ENCODE measurements around the gene CIAO2B. TPM values are rescaled to one million over a fixed set of nuclear protein-coding genes. Genes with fewer than 3 reads are reported as not detected.

CIAO2B gene
- total RNA-seq, 1 donor from 2014 or later, result 69.4 TPM

- Histone ChIP-seq H3K36me3 (peaks cover 8% of the 10 kb centered on the region), H3K27me3 (peaks cover 5% of the 10 kb centered on the region), H3K4me3 (no peak overlapping the region), H3K9me3 (no peaks in the 10 kb centered on the region), H3K4me1 (peaks cover 35% of the 10 kb centered on the region), H3K27ac (peak overlapping the region; percentile 79)
- peak; percentile 82 for DNase-seq
- intact Hi-C loops (cut with DNase I), result no loop called here
- ATAC-seq, result peak; percentile 73
- no peak for TF ChIP-seq CTCF (IDR thresholded peaks at IDR 0.05)
Observed at GRCh38 chr16:66926961-66927436, 7.2 kb downstream of the CIAO2B start.

GRCh38 chr16:66926171-66926947, 7.8 kb downstream of the CIAO2B start:
- no peaks in the 10 kb centered on the region for H3K9me3 ChIP-seq
- ATAC-seq (no peak), DNase-seq (no peak)
- peak overlapping the region; percentile 79 for H3K27ac ChIP-seq
- no peak for TF ChIP-seq CTCF (IDR thresholded peaks at IDR 0.05)
- intact Hi-C loops (cut with DNase I), result no loop called here
- H3K4me1 ChIP-seq, result peaks cover 35% of the 10 kb centered on the region
- peaks cover 3% of the 10 kb centered on the region for H3K36me3 ChIP-seq
- peaks cover 5% of the 10 kb centered on the region for H3K27me3 ChIP-seq
- no peak overlapping the region for H3K4me3 ChIP-seq

- intact Hi-C loops (cut with DNase I), result no loop called here
- no peak for TF ChIP-seq CTCF (IDR thresholded peaks at IDR 0.05)
- H3K27me3 ChIP-seq, result peaks cover 5% of the 10 kb centered on the region
- ATAC-seq, result peak; percentile 29
- no peak for DNase-seq
- peak within 1 kb of the TSS; percentile 79 for H3K27ac ChIP-seq
- H3K9me3 ChIP-seq, result no peaks in the 10 kb centered on the region
- peak within 1 kb of the TSS; percentile 55 for H3K4me3 ChIP-seq
- H3K36me3 ChIP-seq, result no peaks in the 10 kb centered on the region
- peaks cover 35% of the 10 kb centered on the region for H3K4me1 ChIP-seq
Observed at GRCh38 chr16:66925322-66925840, 8.8 kb downstream of the CIAO2B start, which contains the start of gene RRAD. TSS of gene RRAD (minus strand) at chr16:66925535. CDS start at chr16:66925179, 356 bp downstream.

- Histone ChIP-seq H3K36me3 (no peaks in the 10 kb centered on the region), H3K27ac (peak overlapping the region; percentile 60), H3K9me3 (no peaks in the 10 kb centered on the region), H3K4me3 (peak overlapping the region; percentile 55), H3K27me3 (peaks cover 5% of the 10 kb centered on the region), H3K4me1 (peaks cover 35% of the 10 kb centered on the region)
- intact Hi-C loops (cut with DNase I), result no loop called here
- peak; percentile 72 for ATAC-seq
- TF ChIP-seq CTCF (IDR thresholded peaks at IDR 0.05), result peak; percentile 28
- DNase-seq, result peak; percentile 77
Observed at GRCh38 chr16:66924527-66925321, 9.5 kb downstream of the CIAO2B start.

GRCh38 chr16:66923866-66924265, 10.3 kb downstream of the CIAO2B start:
- DNase-seq (no peak), ATAC-seq (peak; percentile 2)
- TF ChIP-seq CTCF (IDR thresholded peaks at IDR 0.05), result no peak
- H3K27me3 ChIP-seq, result peaks cover 5% of the 10 kb centered on the region
- H3K9me3 ChIP-seq, result no peaks in the 10 kb centered on the region
- H3K36me3 ChIP-seq, result no peaks in the 10 kb centered on the region
- intact Hi-C loops (cut with DNase I), result no loop called here
- peaks cover 35% of the 10 kb centered on the region for H3K4me1 ChIP-seq
- H3K4me3 ChIP-seq, result peak overlapping the region; percentile 55
- peak overlapping the region; percentile 18 for H3K27ac ChIP-seq

Data from upper lobe of right lung (tissue), 1 donor.